Measurements from ENCODE around the gene NSDHL. TPM values are rescaled to one million over a fixed set of nuclear protein-coding genes. Genes with fewer than 3 reads are reported as not detected.

Gene NSDHL
- total and polyA plus RNA-seq, 2 experiments from 2014 or later, result 32.4 to 34.3 TPM

DNA sequence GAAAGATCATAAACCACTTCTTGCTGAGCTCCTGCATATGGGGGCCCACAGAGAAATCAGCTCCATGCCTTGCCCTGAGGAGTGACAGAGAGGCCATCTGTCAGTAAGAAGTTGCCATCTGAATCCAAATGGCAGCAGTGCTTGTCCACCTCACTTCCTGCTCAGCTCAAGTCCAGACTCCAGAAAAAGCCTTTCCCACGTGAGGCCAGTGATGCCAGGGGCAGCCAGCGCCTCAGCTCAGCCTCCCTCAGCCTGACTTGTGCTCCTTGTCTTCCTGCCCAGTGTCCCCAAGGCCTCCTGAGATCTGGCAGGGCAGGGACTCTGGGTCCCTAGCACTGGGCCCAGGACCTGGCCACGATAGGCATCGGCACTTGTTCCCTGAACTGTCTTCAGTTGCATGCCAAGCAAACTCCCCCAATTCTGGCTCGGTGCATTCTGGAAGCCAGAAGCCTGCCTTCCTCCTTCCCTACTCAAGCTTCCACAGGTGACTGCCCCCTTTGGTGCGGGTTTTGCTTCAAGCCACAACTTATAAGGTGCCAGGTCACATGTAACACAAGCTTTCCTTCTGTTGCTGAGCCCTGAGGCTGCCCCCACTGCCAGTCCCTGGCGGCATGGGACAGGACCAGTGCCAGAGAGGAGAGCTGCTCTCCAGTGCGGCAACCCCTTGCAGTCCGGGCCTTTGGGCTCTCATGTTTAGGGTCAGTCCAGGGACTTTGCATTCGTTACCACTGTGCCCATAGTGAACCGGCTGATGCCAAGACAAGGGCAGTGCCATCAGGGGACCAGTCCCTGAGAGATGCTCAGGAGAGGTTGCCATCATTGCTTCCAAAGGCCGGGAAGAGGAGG, 69.2 kb downstream of the NSDHL start:
- Mint-ChIP-seq H3K27ac (no peak overlapping the region), H3K4me1 (peaks cover 29% of the 10 kb centered on the region), H3K9me3 (no peaks in the 10 kb centered on the region), H3K4me3 (no peak overlapping the region), H3K36me3 (ENCODE audit: low read depth) (no peaks in the 10 kb centered on the region; the same call in 2 of the 3 replicates), H3K27me3 (ENCODE audit: insufficient read depth, low read depth, poor library complexity) (peaks cover 3% of the 10 kb centered on the region)
- Histone ChIP-seq H3K4me3 (no peak overlapping the region), H2AFZ (no peak overlapping the region), H3K9me2 (ENCODE audit: insufficient read depth) (no peaks in the 10 kb centered on the region), H3K79me2 (replicated peaks; ENCODE audit: insufficient read depth) (no peaks in the 10 kb centered on the region), H3F3A (replicated peaks; ENCODE audit: low read depth) (no peaks in the 10 kb centered on the region), H4K20me1 (replicated peaks; ENCODE audit: insufficient read depth) (no peaks in the 10 kb centered on the region), H3K4me1 (ENCODE audit: insufficient read depth) (peaks cover 8% of the 10 kb centered on the region; the same call in 1 of the 2 replicates), H3K27ac (ENCODE audit: low read depth) (no peak overlapping the region), H3K4me2 (no peak overlapping the region), H3K27me3 (ENCODE audit: insufficient read depth) (no peaks in the 10 kb centered on the region), H3K36me3 (ENCODE audit: insufficient read depth) (no peaks in the 10 kb centered on the region)
- DNase-seq (ENCODE audit: low spot score) (no peak), ATAC-seq (no peak)
- TF ChIP-seq STAT1 (IDR thresholded peaks at IDR 0.05; ENCODE audit: unreplicated experiment), result no peak
- TF ChIP-seq, protein P1, sequence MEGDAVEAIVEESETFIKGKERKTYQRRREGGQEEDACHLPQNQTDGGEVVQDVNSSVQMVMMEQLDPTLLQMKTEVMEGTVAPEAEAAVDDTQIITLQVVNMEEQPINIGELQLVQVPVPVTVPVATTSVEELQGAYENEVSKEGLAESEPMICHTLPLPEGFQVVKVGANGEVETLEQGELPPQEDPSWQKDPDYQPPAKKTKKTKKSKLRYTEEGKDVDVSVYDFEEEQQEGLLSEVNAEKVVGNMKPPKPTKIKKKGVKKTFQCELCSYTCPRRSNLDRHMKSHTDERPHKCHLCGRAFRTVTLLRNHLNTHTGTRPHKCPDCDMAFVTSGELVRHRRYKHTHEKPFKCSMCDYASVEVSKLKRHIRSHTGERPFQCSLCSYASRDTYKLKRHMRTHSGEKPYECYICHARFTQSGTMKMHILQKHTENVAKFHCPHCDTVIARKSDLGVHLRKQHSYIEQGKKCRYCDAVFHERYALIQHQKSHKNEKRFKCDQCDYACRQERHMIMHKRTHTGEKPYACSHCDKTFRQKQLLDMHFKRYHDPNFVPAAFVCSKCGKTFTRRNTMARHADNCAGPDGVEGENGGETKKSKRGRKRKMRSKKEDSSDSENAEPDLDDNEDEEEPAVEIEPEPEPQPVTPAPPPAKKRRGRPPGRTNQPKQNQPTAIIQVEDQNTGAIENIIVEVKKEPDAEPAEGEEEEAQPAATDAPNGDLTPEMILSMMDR (conservative IDR thresholded peaks at IDR 0.05; ENCODE audit: low read depth in 2 of 2), result no peak

DNA sequence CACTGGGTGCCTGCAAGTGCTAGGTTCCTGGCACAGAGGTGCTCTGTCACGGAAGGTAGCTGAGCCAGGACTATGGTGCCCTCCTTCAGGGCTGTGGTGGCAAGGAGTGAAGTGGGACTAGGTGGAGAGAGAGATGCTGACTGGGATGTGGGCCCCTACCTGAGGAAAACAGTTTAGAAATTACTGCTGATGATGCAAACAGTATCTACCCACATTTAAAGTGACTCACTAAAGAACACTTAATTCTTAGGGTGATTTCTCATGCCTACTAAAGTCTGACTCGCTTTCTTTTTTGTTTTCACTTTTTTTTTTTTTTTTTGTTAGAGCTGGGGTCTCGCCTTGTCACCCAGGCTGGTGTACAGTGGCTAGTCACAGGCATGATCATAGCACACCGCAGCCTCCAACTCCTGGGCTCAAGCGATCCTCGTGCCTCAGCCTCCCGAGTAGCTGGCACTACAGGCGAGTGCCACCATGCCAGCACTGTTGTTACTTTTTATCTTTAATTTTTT, 70.1 kb downstream of the NSDHL start:
- no peak for ATAC-seq
- H2AFZ ChIP-seq, result no peak overlapping the region
- no peaks in the 10 kb centered on the region for H3K79me2 ChIP-seq (replicated peaks; ENCODE audit: insufficient read depth)
- H3K27me3 ChIP-seq (ENCODE audit: insufficient read depth), result no peaks in the 10 kb centered on the region
- Mint-ChIP-seq H3K27me3 (ENCODE audit: insufficient read depth, low read depth, poor library complexity) (peaks cover 3% of the 10 kb centered on the region), H3K9me3 (no peaks in the 10 kb centered on the region), H3K4me1 (peaks cover 26% of the 10 kb centered on the region), H3K4me3 (no peak overlapping the region), H3K27ac (no peak overlapping the region), H3K36me3 (ENCODE audit: low read depth) (no peaks in the 10 kb centered on the region; the same call in 2 of the 3 replicates)
- no peak overlapping the region for H3K27ac ChIP-seq (ENCODE audit: low read depth)
- no peak overlapping the region for H3K4me3 ChIP-seq
- TF ChIP-seq ZNF331 (CRISPR knock-in tag; IDR thresholded peaks at IDR 0.05; ENCODE audit: low read depth), result no peak
- no peaks in the 10 kb centered on the region for H3K36me3 ChIP-seq (ENCODE audit: insufficient read depth)
- H3K9me2 ChIP-seq (ENCODE audit: insufficient read depth), result no peaks in the 10 kb centered on the region
- H4K20me1 ChIP-seq (replicated peaks; ENCODE audit: insufficient read depth), result no peaks in the 10 kb centered on the region
- no peak for DNase-seq (ENCODE audit: low spot score)
- no peak overlapping the region for H3K4me2 ChIP-seq
- H3K4me1 ChIP-seq (ENCODE audit: insufficient read depth), result peaks cover 8% of the 10 kb centered on the region; the same call in 1 of the 2 replicates
- no peaks in the 10 kb centered on the region for H3F3A ChIP-seq (replicated peaks; ENCODE audit: low read depth)

DNA sequence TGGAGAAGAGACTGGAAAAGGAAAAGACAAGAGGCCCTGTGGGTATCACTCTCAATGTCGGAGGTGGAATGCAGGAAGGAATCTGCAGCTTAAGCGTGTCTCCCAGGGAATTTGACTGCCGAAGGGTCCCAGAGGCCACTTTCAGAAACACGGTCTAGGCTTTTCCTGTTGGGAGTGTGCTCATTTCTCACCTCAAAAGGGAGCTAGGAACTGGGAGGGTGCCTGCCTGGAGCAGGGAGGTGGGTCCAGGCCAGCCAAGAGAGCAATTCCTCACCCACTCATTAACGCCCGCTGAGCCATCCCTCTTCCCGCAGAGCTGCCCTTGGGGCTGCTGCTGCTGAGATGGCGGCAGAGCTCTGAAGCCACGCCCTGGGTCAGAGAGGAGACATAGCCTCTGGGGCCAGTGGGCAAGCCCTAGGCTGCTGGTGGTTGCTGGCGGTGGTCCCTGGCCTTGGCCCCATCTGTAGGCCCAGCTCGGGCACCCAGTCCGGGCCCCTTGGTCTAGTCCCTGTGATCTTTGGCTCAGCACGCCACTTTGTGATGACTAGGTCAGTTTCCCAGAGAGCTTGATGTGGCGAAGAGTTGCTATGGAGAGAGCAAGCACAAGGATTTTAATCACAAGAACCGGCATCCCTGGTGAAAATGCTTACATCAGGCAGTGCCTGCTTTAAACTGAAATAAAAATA, 71.1 kb downstream of the NSDHL start:
- no peaks in the 10 kb centered on the region for H3K9me3 Mint-ChIP-seq
- Histone ChIP-seq H3K9me2 (ENCODE audit: insufficient read depth) (no peaks in the 10 kb centered on the region), H3K4me3 (no peak overlapping the region), H2AFZ (no peak overlapping the region), H3K4me1 (ENCODE audit: insufficient read depth) (peaks cover 8% of the 10 kb centered on the region; the same call in 1 of the 2 replicates), H4K20me1 (replicated peaks; ENCODE audit: insufficient read depth) (no peaks in the 10 kb centered on the region), H3K27ac (ENCODE audit: low read depth) (no peak overlapping the region), H3K79me2 (replicated peaks; ENCODE audit: insufficient read depth) (no peaks in the 10 kb centered on the region), H3F3A (replicated peaks; ENCODE audit: low read depth) (no peaks in the 10 kb centered on the region), H3K36me3 (ENCODE audit: insufficient read depth) (no peaks in the 10 kb centered on the region), H3K27me3 (ENCODE audit: insufficient read depth) (no peaks in the 10 kb centered on the region), H3K4me2 (no peak overlapping the region)
- no peaks in the 10 kb centered on the region for H3K36me3 Mint-ChIP-seq (ENCODE audit: low read depth)
- H3K27ac Mint-ChIP-seq, result no peak overlapping the region
- peaks cover 2% of the 10 kb centered on the region for H3K27me3 Mint-ChIP-seq (ENCODE audit: insufficient read depth, low read depth, poor library complexity)
- H3K4me3 Mint-ChIP-seq, result no peak overlapping the region; the same call in 2 of the 3 replicates
- H3K4me1 Mint-ChIP-seq, result peaks cover 17% of the 10 kb centered on the region
- DNase-seq (ENCODE audit: low spot score), result peak; percentile 26
- ATAC-seq, result no peak
- no peak for TF ChIP-seq POLR2AphosphoS5 (IDR thresholded peaks at IDR 0.05; ENCODE audit: low read depth)
- TF ChIP-seq, protein P2, sequence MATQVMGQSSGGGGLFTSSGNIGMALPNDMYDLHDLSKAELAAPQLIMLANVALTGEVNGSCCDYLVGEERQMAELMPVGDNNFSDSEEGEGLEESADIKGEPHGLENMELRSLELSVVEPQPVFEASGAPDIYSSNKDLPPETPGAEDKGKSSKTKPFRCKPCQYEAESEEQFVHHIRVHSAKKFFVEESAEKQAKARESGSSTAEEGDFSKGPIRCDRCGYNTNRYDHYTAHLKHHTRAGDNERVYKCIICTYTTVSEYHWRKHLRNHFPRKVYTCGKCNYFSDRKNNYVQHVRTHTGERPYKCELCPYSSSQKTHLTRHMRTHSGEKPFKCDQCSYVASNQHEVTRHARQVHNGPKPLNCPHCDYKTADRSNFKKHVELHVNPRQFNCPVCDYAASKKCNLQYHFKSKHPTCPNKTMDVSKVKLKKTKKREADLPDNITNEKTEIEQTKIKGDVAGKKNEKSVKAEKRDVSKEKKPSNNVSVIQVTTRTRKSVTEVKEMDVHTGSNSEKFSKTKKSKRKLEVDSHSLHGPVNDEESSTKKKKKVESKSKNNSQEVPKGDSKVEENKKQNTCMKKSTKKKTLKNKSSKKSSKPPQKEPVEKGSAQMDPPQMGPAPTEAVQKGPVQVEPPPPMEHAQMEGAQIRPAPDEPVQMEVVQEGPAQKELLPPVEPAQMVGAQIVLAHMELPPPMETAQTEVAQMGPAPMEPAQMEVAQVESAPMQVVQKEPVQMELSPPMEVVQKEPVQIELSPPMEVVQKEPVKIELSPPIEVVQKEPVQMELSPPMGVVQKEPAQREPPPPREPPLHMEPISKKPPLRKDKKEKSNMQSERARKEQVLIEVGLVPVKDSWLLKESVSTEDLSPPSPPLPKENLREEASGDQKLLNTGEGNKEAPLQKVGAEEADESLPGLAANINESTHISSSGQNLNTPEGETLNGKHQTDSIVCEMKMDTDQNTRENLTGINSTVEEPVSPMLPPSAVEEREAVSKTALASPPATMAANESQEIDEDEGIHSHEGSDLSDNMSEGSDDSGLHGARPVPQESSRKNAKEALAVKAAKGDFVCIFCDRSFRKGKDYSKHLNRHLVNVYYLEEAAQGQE (IDR thresholded peaks at IDR 0.05; ENCODE audit: unreplicated experiment), result no peak
- no peak for TF ChIP-seq CREB1 (CRISPR knock-in tag; IDR thresholded peaks at IDR 0.05; ENCODE audit: low read depth)
- TF ChIP-seq ZNF331 (CRISPR knock-in tag; IDR thresholded peaks at IDR 0.05; ENCODE audit: low read depth), result no peak
- TF ChIP-seq NANOG (IDR thresholded peaks at IDR 0.05; ENCODE audit: borderline replicate concordance), result no peak
- no peak for TF ChIP-seq JUNB (IDR thresholded peaks at IDR 0.05; ENCODE audit: unreplicated experiment)
- TF ChIP-seq, protein P3, sequence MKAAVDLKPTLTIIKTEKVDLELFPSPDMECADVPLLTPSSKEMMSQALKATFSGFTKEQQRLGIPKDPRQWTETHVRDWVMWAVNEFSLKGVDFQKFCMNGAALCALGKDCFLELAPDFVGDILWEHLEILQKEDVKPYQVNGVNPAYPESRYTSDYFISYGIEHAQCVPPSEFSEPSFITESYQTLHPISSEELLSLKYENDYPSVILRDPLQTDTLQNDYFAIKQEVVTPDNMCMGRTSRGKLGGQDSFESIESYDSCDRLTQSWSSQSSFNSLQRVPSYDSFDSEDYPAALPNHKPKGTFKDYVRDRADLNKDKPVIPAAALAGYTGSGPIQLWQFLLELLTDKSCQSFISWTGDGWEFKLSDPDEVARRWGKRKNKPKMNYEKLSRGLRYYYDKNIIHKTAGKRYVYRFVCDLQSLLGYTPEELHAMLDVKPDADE (IDR thresholded peaks at IDR 0.05), result no peak
- no peak for TF ChIP-seq STAT1 (IDR thresholded peaks at IDR 0.05; ENCODE audit: unreplicated experiment)
- TF ChIP-seq EZH2phosphoT487 (IDR thresholded peaks at IDR 0.05; ENCODE audit: unreplicated experiment), result no peak
